Globus pallidus (tissue), 1 donor: ENCODE measurements around the gene KCNQ1.

ENCODE experiments used
- DNase-seq: peaks from one replicate; pipeline ENCODE4 v3.0.0-alpha.2; 2015; ENCODE audit warnings: low spot score

The KCNQ1 gene

DNA sequence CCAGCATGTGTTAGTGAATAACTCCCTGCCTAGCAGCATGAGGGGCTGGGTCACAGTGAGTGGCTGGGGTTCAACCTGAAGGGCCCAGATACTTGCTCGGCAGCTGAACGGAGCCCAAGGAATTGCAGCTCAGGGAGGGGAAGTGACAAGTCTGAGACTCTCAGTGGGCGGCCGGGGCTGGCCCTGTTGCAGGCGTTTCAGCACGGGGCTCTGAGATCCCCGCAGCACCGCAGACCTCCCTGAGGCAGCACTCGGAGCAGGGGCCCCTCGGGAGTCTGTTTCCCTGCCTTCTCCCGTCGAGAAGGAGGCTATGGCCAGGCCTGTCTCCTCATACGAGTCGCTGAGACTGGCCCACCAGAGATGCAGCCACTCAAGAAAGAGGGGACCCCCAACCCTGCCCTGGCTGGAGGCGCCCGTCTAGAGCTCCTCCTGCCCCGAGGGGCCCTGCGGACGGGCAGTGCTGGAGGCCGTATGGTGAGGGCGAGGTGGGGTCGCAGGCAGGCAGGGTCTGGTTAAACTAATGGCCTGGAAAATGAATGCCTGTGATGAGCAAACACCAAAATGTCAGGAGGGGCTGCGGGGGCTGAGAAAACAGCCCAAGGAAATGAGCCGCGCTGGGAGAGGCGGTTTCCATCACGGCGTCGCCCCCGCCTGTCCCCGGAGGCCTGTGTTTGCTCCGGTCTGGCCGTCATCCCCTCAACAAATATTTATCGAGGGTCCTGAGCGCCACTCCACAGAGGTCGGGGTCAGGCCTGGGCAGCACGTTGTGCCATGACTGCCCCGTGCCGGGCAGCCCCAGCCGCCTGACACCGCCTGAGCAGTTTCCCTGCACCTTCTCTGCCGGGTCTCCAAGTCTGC is 35.0 kb upstream of the KCNQ1 start:
- DNase-seq, result no peak

DNA sequence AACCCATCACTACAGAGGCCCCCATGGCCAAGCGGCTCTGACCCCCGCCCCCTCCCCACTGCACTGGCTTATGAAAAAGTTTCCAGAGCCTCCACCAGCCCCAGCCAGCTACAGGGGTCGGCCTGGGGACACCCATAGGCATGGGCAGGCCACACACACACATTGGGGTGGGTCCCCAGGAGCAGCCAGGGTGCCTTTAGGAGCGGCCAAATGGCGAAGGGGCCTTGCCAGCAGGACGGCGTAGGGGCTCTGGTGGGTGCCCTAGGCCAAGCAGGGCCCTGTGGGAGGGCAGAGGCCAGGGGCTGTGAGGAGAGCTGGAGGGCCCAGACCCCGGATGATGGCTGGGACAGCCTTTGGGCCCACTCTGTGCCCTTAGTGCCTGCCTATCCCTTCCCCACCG is 34.2 kb upstream of the KCNQ1 start:
- DNase-seq, result no peak

DNA sequence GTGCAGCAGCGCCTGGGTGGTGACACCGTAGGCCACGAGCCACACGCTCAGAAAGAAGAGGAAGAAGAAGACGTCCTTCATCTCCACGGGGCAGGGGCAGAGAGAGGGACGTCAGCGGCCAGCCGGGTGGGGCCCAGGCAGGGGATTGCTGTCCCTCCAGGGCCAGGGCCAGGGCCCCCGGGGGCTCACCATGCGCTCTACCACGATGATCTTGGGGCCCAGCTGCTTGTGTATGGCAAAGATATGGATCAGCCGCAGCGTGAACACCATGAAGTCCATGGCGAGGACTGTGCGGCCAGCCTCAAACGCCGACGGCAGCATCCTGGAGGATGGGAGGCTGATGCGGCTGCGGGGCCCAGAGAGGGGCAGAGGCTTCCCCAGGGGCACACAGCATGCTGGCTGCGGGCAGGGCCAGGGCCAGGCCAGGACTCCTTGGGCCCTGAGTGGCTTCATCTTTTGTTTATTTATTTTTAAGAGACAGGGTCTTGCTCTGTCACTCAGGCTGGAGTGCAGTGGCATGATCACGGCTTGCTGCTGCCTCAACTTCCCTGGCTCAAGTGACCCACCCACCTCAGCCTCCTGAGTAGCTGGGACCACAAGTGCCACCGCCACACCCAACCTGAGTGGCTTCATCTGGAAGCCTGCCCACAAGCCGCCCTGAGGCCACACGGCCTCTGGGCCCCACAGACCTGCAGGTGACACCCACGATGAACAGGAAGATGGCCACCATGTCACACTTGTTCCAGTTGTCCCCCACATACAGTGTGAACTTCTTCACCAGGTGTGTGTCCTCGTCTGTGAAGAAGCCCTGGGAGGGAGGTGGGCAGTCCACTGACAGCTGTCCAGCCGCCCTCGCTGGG is 33.1 kb upstream of the KCNQ1 start:
- DNase-seq, result no peak

DNA sequence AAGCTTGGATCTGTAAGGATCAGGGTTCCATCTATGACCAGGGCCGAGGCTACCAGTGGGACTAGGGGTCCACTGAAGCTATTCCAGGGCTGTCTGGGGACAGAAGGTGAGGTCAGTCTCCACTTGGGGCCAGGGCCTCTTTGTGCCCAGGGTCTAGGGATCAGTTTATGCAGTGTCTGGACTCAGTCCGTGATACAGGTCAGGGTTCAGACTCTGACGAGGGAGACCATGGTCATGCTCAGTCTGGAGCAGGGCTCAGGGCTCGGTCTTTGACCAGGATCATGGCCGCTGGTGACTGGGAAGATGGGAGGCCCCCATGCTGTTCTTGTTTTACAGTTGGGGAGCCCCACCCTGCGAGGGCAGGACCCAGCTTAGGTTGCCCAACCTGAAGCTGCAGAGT is 32.5 kb upstream of the KCNQ1 start:
- DNase-seq, result no peak

DNA sequence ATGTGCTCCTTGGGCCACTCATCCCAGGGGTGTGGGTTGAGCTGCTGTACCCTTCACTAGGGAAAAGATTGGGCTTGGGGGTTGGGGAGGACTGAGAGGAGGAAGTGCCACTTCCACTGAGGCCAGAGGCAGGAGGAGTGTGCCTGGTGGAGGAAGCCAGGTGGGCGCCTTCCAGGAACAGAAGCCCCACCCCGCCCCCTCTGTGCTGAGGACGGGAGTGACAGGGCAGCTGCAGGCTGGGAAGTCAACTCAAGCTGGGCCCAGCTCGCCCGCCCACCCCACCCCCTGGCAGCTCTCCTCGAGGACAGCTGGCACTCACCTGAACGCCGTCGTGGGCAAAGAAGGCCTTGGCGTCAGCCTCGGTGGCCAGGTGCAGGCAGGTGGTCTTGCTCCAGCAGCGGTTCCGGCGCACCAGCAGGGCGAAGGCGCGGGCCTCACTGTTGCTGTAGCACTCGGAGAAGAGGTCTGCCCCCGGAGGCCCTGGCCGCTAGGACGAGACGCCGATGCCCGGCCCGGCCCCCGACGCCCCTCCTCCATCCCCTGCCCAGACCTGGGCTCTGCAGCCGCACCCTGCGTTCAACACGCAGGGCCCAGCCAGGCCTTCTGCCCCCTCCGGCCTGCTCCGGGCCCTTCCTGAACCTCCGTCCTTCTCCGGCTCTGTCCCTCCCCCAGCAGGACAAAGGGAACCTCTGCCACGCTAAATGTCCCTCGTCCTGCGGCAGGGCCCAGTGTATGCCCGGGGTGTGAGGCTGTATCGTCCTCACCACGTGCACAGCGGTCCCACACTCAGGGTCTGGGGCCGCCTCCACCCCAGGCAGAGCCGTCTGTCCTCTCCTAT is 30.8 kb upstream of the KCNQ1 start:
- DNase-seq, result no peak

DNA sequence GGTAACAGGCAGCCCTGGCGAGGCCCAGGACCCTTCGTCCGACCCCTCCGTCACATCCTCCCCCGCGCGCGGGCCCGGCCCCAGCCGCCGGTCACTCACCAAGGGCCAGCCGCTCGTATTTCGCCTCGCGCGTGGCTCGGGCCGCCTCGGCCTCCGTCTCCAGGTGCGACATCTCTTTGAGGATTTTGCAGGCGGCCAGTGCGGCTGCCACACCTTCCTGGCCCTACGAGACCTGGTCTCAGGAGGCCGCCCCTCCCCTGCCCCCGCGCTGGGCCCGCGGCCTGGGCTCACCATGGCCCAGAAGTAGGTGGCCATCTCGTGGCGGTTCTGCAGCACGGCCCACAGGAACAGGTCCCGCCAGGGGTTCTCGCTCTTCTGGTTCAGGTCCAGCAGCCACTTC is 30.2 kb upstream of the KCNQ1 start:
- DNase-seq, result no peak

DNA sequence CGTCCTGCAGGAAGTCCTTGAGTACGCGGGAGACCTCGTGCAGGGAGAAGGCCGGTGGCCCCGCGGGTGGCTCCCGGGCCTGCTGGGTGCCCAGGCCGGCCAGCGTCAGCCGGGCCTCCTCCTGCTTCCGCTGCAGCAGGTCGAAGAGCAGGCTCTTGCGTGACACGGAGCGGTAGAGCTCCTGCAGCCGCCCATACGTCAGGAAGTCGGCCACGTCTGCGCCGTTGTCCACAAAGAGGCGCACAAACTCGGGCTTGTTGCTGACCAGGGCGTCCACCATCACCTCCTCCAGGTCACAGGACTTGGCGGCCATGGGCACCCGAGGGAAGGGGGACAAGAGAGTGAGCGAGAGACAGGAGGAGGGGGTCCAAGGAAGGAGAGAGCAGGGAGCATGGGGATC is 29.6 kb upstream of the KCNQ1 start:
- DNase-seq, result no peak

DNA sequence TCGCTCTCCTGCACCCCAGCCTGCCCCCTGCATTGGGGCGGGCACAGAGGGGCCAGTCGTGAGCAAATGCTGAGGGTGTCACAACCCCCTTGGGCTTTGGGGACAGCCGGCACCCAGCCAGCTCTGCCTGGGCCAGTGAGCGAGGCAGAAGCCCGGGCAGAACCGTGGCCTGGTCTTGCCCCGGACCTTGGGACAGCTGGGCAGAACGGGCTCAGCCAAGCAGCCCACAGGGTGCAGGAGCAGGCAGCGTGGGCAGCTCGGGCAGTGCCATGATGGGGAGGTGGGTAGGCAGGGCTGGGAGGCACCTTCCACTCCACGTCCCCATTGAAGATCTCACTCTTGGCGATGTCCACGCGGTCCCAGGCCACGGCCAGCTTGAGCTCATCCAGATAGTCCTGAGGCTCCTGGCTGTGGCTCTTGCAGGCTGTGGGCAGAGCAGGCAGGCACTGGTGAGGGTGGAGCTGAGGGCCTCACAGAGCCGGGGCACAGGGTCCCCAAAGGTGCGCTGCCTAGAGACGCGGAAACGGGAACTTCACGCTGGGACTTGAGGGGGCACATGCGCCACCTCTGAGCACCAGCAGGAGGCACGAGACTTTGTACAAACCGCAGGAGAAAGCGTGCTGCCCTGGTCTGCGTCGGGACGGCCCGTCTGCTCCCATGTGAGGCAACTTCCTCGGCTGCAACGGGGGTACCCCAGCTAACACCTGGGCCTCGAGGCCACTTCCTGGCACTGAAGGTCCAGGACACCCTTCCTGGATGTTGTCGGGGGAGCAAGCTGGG is 29.0 kb upstream of the KCNQ1 start:
- no peak for DNase-seq

DNA sequence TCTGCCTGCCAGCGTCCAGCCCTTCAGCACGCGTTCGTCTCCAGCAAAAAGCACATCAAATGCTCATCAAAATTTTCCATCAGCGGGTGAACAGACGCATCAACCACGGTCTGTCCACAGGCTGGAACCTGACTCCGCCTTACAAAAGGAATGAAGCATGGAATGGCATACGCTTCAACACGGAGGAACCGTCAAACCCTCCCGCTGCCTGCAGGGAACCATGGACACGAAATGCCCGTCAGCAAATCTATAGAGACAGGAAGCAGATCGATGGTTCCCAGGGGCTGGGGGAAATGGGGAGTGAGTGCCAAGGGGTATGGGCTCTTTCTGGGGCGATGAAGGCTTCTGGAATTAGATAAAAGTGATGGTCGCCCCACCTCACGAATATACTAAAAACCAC is 28.0 kb upstream of the KCNQ1 start:
- DNase-seq, result no peak

DNA sequence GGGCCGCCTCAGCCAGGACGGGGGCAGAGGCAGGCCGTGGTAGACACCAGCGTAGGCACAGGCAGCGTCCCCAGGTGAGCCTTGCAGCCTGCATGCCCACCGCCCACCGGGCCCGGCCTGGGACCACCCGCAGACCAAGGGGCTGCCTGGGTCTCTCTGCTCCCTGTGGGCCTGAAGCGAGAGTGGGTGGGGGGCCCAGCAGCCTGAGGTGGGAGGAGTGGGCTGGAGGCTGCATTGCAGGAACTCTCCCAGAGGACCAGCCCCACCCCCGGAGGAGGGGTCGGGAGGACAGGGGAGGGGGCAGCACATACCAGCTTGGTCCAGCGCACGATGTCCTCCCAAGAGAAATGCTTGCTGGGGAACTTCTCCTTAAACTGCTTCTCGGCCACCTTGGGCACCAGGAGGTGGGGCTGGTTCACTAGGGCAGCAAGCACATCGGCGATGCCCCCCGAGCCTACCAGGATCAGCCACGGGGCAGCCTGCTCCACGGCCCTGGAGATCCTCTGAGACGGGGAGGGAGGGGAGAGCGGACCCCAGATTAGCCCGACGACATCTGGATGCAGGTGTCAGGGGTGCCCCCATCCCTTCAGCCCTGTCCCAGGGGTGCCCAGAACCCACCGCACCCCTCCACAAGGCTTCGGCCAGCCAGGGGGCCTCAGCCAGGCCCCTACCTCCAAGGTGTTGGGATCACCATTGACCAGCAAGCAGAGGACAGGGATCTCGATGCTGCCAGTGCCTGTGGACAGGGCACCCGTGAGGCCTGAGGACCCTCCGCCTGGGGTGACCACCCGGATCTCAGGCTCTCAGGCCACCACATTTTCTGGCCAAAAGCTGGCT is 26.7 kb upstream of the KCNQ1 start:
- no peak for DNase-seq

DNA sequence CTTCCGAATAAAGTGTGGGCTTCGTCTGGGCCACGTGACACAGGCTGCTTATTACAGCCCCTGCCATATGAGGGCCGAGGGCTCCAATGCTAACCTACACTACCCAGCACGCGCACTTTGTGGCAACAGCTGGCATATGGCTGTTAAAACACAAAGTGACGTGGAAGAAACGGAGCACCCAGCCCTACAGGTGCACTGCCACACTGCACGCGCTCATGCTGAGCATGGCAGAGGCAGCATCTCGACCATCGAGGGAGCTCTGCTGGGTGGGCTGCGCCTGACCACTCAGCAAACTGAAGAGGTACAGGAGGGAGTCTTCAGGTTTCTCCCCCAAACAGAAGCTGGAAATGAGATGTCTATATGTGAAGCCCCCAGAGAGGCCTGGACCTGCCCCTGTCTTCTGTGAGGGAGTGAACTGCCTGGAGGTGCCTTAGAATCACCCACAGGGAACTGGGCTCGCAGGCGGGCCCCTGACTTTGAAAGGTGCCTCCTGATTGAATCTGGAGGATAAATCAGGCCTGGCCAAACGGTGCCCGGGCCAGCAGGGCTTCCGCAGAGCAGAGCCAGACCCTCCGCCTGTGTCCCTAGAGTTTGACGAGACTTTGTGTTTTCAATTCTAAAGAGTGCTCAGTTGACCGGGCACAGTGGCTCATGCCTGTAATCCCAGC is 26.0 kb upstream of the KCNQ1 start:
- DNase-seq, result no peak

DNA sequence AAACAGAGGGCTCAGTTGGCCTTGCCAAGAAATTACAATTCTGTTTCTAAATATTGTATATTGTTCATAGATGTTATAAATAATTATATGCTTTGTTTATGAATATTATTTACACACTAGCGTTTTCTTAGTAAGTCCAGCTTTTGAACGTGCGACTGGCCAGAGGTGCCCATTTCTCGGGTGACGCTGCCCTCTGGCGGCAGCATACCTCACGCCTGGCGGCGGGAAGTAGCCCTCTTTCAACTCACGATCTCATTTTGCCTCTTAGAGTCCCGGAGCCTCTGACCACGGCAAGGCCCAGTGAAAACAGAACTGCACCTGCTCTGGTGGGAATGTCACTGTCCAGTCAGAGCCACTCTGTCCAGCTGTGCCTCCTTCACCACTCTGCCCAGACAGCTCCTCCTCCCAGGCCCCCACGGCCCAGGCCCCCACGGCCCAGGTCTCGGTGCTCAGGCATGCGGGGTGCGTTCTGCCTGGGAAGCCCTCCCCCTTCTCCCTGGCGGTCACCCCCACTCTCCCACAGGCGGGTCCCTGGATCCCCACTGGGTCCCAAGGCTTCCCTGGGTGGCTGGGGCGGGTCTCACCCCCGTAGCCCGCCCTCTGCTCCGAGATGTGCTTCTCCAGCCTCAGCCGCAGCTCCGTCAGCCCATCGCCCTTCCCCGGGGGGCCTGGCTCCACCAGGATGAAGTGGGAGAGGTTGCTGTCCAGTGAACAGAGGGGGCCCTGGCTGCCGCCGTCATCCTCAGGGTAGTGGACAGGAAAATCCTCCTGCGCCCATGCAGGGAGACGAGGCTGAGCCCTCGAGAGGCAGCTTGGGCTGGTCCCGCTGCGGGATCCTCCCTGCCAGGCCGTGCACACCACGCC is 24.9 kb upstream of the KCNQ1 start:
- peak; percentile 58 for DNase-seq

DNA sequence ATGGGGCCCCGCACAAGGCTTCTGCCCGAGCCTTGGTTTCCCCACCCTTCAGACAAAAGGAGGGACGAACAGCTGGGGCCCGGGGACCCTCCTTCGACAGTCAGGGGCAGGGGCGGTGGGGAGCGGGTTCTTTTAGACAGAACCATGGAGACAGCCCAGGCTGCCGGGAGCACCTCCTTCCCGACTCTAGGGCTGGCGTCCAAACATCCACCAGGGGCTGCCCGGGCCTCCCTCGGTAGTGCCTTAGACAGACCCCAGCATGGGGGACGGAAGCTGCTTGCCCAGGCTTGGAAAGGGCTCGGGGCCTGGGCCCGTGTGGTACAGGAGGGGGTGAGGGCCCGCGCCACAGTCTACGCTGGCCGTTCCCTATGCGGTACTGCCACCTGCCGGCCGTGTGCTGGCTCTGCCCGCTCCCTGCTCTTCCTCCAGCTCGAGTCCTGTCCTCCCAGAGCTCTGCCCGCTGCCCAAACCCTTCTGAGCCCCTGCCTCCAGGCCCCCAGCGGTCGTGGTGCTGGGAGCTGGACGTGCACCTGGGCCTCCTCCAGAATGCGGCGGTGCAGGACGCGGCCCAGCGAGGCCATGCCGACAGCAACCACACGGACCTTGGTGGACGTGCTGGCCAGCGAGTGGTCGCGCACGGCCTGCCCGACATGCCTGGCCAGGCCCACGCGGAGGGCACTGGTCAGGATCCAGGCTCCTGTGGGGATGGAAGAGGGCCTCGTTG is 24.1 kb upstream of the KCNQ1 start:
- DNase-seq, result peak; percentile 72

DNA sequence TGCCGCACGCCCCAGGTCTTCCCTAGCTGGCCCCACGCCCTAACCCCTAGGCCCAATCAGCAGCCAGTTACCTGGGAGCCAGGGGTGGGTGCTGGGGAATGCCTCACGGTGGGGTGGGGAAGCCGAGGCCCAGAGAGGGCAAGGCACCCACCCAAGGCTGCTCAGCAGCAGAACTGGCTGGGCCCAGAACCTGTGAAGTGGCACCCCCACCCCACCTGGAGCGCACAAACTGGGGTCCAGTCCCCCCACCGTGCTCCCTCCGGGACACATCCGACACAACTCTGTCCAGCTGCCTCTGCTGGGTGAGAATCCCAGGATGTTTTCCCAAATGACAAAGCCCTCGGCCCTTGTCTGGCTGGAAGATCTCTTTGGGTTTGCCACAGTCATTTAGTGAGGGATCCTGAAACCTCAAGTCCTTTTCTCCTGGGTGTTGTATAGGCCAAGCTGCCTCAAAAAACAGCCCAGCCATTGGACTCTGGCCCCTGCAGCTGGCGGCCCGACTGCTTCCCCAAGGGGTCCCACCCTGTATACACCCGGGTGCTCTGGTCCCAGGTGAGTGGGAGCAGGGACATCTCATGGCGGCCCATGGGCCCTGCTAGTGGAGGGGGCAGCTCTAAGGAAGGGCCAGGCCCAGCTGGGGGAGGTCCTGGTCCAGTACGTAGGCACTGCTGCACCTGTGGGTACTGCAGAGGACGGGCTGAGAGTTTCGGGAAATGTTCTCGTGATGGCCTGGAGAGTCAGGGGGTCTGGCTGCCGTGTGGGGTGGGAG is 23.4 kb upstream of the KCNQ1 start:
- no peak for DNase-seq

DNA sequence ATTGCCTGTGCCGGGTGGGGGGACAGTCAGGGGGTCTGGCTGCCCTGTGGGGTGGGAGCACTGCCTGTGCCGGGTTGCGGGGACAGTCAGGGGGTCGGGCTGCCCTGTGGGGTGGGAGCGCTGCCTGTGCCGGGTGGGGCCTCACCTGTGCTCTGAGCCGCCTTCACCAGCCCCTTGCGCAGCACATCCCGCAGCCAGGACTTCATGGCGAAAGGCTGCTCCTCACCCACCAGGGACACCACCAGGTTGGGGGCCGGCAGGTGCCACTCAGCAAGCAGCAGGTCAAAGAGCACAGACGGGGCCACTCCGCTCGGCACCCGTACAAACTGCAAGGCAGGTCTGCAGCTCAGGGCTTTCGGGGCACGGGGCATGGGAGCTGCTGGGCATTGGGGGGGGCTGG is 22.8 kb upstream of the KCNQ1 start:
- DNase-seq, result no peak

DNA sequence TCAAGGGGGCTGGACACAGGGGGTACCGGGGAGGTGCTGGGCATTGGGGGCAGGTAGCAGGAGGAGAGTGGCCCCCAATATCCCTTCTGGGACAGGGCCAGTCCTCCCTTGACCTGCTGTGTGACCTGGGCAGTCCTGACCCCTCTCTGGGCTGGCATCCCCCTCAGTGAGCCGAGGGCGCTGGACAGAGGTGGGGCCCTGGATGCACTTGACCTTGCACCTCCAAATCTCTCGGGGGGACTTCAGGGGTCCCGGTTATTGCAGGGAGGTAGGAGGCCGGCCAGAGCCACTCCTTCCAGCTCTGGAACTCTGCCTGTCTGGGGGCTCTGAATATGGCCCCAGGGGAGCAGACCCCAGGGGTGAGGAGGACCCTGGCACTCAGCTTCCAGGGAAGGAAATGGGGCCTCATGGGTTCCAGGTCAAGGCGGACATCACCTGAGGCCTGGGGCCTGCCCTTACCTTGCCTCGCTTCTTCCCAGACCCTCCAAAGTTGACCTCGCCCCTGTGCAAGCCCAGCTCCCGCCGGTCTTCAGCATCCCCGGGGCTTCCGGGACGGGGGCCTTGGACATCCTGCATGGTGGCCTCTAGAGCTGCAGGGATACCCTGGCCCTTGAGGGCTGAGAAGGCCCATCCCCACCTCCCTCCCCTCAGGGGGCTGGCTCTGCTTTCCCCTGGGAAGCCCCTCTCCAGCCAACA is 22.2 kb upstream of the KCNQ1 start:
- DNase-seq, result no peak
